MCF 10A (cell line): Measurements from ENCODE around the gene GRIN1. TPM values are rescaled to one million over a fixed set of nuclear protein-coding genes. Genes with fewer than 3 reads are reported as not detected.

Experiments
- BruUV-seq: library from RNA; stranded (reverse); fragments of 400-500 nt; replicated peaks from 2 replicates; lab custom pipeline; 2021; lab: Mats Ljungman, UMichigan
- CTCF ChIA-PET: fragments of 300-600 bp; sonication (Branson Sonifier 250); formaldehyde crosslinking; extraction: SDS; loops from one replicate; lab custom pipeline; 2021; ENCODE audit warnings: antibody characterized with exemption, inconsistent platforms; lab: Yijun Ruan, JAX
- POLR2A ChIA-PET: fragments of 300-600, 350-650 bp; sonication (Branson Sonifier 250); formaldehyde crosslinking; extraction: SDS; loops from one replicate; lab custom pipeline; 2020; ENCODE audit warnings: antibody characterized with exemption, inconsistent platforms; lab: Yijun Ruan, JAX
- DNase-seq: peaks from one replicate; pipeline ENCODE4 v3.0.0-alpha.2; 2018; ENCODE audit not compliant: unreplicated experiment
- H3K27ac Mint-ChIP-seq: one replicate; pipeline ENCODE4 v1.8.0; 2022; ENCODE audit warnings: mild to moderate bottlenecking, low read depth, mixed read lengths; ENCODE audit not compliant: unreplicated experiment
- H3K27me3 Mint-ChIP-seq: one replicate; pipeline ENCODE4 v1.8.0; 2022; ENCODE audit warnings: mixed read lengths; ENCODE audit not compliant: insufficient read depth, unreplicated experiment
- H3K36me3 Mint-ChIP-seq: one replicate; pipeline ENCODE4 v1.8.0; 2022; ENCODE audit warnings: mild to moderate bottlenecking, moderate library complexity, mixed read lengths; ENCODE audit not compliant: insufficient read depth, unreplicated experiment
- H3K4me1 Mint-ChIP-seq: one replicate; pipeline ENCODE4 v1.8.0; 2022; ENCODE audit warnings: mixed read lengths; ENCODE audit not compliant: insufficient read depth, unreplicated experiment
- H3K4me3 Mint-ChIP-seq: one replicate; pipeline ENCODE4 v1.8.0; 2022; ENCODE audit warnings: mild to moderate bottlenecking, moderate library complexity, mixed read lengths; ENCODE audit not compliant: unreplicated experiment
- H3K9me3 Mint-ChIP-seq: one replicate; pipeline ENCODE4 v1.8.0; 2022; ENCODE audit warnings: mixed read lengths; ENCODE audit not compliant: unreplicated experiment
- CTCF ChIP-seq: fragments of 200-600 bp; IDR thresholded peaks from one replicate; pipeline ENCODE4 v1.8.0; 2022; ENCODE audit warnings: antibody characterized with exemption, mild to moderate bottlenecking; ENCODE audit not compliant: unreplicated experiment
- intact Hi-C: fragments of 100-400 bp; cut with micrococcal nuclease; formaldehyde crosslinking; loops from 2 replicates; pipeline ENCODE4 v1.14.1; 2022
- total RNA-seq: library from RNA; stranded (reverse); gene quantifications from 2 replicates; pipeline ENCODE4 v1.2.3, GENCODE V29; 2022

GRIN1 gene
- total RNA-seq, 1 experiment from 2014 or later = 1.4 TPM

GRCh38 chr9:137204731-137205125, 65.8 kb downstream of the GRIN1 start:
- intact Hi-C loops = no loop called here
- DNase-seq = no peak
- H3K27ac Mint-ChIP-seq = peak overlapping the region; percentile 82
- no peaks in the 10 kb centered on the region for H3K9me3 Mint-ChIP-seq
- H3K36me3 Mint-ChIP-seq = peaks cover 42% of the 10 kb centered on the region
- no TSS peak for BruUV-seq
- no peaks in the 10 kb centered on the region for H3K27me3 Mint-ChIP-seq
- H3K4me3 Mint-ChIP-seq = peak overlapping the region; percentile 88
- no peak for TF ChIP-seq CTCF
- CTCF ChIA-PET = interaction anchor here (1.0 to 1.4 kb wide), 3 partner anchors 17 to 54 kb away, joined by 3 to 4 read pairs (median 3); no protein-coding TSS in a partner anchor
- POLR2A ChIA-PET = interaction anchor here (0.7 to 5.3 kb wide), 13 partner anchors 9 to 118 kb away, joined by 3 to 73 read pairs (median 7); partner anchors contain the start of genes ANAPC2, CYSRT1, MAN1B1 and RNF208
- peaks cover 16% of the 10 kb centered on the region for H3K4me1 Mint-ChIP-seq

- intact Hi-C loops = no loop called here
These were observed 66.4 kb downstream of the GRIN1 start, which contains the start of the genes NDOR1 and TMEM203 for GRCh38 chr9:137205126-137206069. Gene NDOR1, plus strand, starts transcription at chr9:137205700. Its CDS starts 78 bp downstream, at chr9:137205778. Gene TMEM203, minus strand, starts transcription at chr9:137205648. Its CDS starts 234 bp downstream, at chr9:137205414.

GRCh38 chr9:137206602-137207001, 67.6 kb downstream of the GRIN1 start:
- ChIA-PET CTCF (interaction anchor here (0.6 to 3.8 kb wide), 6 partner anchors 10 to 238 kb away, joined by 3 to 9 read pairs (median 4); partner anchors contain the start of gene RNF224), POLR2A (interaction anchor here (0.7 to 4.2 kb wide), 5 partner anchors 10 to 120 kb away, joined by 3 to 38 read pairs (median 13); partner anchors contain the start of genes MAN1B1 and TUBB4B)
- Mint-ChIP-seq H3K27ac (no peak overlapping the region), H3K9me3 (no peaks in the 10 kb centered on the region), H3K4me1 (peaks cover 16% of the 10 kb centered on the region), H3K27me3 (no peaks in the 10 kb centered on the region), H3K4me3 (peak overlapping the region; percentile 88), H3K36me3 (peaks cover 47% of the 10 kb centered on the region)
- intact Hi-C loops = no loop called here
- no peak for DNase-seq
- TF ChIP-seq CTCF = no peak
- BruUV-seq = TSS peak; percentile 71

More at GRCh38 chr9:137205126-137206069, 66.4 kb downstream of the GRIN1 start, which contains the start of the genes NDOR1 and TMEM203:
- H3K4me1 Mint-ChIP-seq = peaks cover 16% of the 10 kb centered on the region
- no peaks in the 10 kb centered on the region for H3K9me3 Mint-ChIP-seq
- H3K27ac Mint-ChIP-seq = peak within 1 kb of the TSS; percentile 82
- peak; percentile 83 for DNase-seq
- H3K4me3 Mint-ChIP-seq = peak within 1 kb of the TSS; percentile 88
- CTCF ChIA-PET = interaction anchor here (1.0 to 1.4 kb wide), 4 partner anchors 9 to 55 kb away, joined by 3 to 4 read pairs (median 4); no protein-coding TSS in a partner anchor
- H3K27me3 Mint-ChIP-seq = no peaks in the 10 kb centered on the region
- TF ChIP-seq CTCF = no peak
- no TSS peak for BruUV-seq
- peaks cover 47% of the 10 kb centered on the region for H3K36me3 Mint-ChIP-seq
- POLR2A ChIA-PET = interaction anchor here (0.7 to 5.3 kb wide), 13 partner anchors 10 to 119 kb away, joined by 3 to 73 read pairs (median 7); partner anchors contain the start of genes ANAPC2, CYSRT1, MAN1B1 and RNF208

GRCh38 chr9:137211532-137211931, 72.6 kb downstream of the GRIN1 start:
- POLR2A ChIA-PET = interaction anchor here (1.0 to 1.6 kb wide), 2 partner anchors 11 to 1305 kb away, joined by 3 to 4 read pairs; no protein-coding TSS in a partner anchor
- CTCF ChIA-PET = no interaction called here
- intact Hi-C loops = no loop called here
- peaks cover 43% of the 10 kb centered on the region for H3K36me3 Mint-ChIP-seq
- H3K27ac Mint-ChIP-seq = no peak overlapping the region
- no peak overlapping the region for H3K4me3 Mint-ChIP-seq
- TF ChIP-seq CTCF = no peak
- BruUV-seq = no TSS peak
- H3K27me3 Mint-ChIP-seq = no peaks in the 10 kb centered on the region
- no peaks in the 10 kb centered on the region for H3K9me3 Mint-ChIP-seq
- no peak for DNase-seq
- H3K4me1 Mint-ChIP-seq = peaks cover 12% of the 10 kb centered on the region
